Keratinocyte (primary cell): ENCODE data around the gene KCTD13.

ENCODE experiments used
- EZH2 ChIP-seq: IDR thresholded peaks from one replicate; pipeline ENCODE4 v1.6.1; 2012; ENCODE audit warnings: inconsistent platforms, mild to moderate bottlenecking, low read length, moderate library complexity
- TF ChIP-seq, protein P1 (sequence below), 3 experiments: IDR thresholded peaks in 1 of 3; conservative IDR thresholded peaks in 1 of 3; optimal IDR thresholded peaks in 1 of 3; 2 replicates in 2 of 3; 3 replicates in 1 of 3; pipeline versions ENCODE3 to v1.5.1; 2011; ENCODE audit warnings: low read length in 3 of 3, mild to moderate bottlenecking in 3 of 3, moderate library complexity in 2 of 3, control low read depth in 1 of 3, inconsistent platforms in 1 of 3; ENCODE audit not compliant: insufficient read depth in 2 of 3; ENCODE audit errors: extremely low read depth in 1 of 3

- TF ChIP-seq, protein P1, sequence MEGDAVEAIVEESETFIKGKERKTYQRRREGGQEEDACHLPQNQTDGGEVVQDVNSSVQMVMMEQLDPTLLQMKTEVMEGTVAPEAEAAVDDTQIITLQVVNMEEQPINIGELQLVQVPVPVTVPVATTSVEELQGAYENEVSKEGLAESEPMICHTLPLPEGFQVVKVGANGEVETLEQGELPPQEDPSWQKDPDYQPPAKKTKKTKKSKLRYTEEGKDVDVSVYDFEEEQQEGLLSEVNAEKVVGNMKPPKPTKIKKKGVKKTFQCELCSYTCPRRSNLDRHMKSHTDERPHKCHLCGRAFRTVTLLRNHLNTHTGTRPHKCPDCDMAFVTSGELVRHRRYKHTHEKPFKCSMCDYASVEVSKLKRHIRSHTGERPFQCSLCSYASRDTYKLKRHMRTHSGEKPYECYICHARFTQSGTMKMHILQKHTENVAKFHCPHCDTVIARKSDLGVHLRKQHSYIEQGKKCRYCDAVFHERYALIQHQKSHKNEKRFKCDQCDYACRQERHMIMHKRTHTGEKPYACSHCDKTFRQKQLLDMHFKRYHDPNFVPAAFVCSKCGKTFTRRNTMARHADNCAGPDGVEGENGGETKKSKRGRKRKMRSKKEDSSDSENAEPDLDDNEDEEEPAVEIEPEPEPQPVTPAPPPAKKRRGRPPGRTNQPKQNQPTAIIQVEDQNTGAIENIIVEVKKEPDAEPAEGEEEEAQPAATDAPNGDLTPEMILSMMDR (optimal IDR thresholded peaks at IDR 0.05 in 1 of 3, IDR thresholded peaks at IDR 0.05 in 1 of 3, conservative IDR thresholded peaks at IDR 0.05 in 1 of 3; ENCODE audit: extremely low read depth in 1 of 3, insufficient read depth in 2 of 3, low read length in 3 of 3) = no peak
- no peak for TF ChIP-seq EZH2
Measured at GRCh38 chr16:29925781-29926710, at the start of gene KCTD13.
